ENCODE measurements around the gene DGKA.

Gene DGKA

DNA sequence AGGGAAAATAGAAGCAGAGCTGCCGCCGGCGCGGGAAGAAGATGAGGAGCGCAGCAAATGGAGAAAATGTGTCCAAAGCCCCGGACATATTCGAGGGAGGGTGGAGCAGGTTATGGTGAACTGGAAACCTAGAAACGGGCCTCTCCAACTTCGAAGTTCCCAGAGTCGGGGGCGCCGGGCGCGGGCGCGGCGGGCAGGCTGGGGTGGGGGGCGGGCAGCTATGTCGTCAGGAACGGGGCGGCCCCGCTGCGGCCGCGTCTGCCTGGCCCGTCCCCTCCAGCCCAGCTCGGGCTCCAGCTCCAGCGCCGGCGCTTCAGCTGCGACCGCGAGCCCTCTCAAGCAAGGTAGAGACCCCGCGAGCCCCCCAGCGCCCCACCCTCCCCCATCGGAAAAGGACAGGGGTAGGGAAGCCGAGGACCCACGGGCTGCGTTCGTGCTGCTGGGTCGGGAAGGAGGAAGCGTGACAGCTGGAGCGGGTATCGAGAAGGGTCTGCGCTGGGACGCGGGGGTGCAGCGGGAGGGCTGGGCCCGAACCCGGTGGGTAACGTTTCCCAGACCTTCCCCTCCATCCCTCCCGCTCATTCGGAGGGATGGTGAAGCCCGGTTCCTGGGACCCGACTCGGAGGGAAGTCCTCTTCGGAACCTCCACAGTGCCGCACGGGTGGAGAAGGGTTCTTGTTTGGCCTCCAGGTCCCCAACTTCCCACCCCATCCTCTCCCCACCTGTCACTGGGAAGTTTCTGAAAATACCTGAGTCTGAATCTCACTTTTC lies 1.0 kb downstream of the DGKA start:
- no peak for DNase-seq

- DNase-seq = no peak
These were observed 1.6 kb downstream of the DGKA start for GRCh38 chr12:55932551-55932910.

DNA sequence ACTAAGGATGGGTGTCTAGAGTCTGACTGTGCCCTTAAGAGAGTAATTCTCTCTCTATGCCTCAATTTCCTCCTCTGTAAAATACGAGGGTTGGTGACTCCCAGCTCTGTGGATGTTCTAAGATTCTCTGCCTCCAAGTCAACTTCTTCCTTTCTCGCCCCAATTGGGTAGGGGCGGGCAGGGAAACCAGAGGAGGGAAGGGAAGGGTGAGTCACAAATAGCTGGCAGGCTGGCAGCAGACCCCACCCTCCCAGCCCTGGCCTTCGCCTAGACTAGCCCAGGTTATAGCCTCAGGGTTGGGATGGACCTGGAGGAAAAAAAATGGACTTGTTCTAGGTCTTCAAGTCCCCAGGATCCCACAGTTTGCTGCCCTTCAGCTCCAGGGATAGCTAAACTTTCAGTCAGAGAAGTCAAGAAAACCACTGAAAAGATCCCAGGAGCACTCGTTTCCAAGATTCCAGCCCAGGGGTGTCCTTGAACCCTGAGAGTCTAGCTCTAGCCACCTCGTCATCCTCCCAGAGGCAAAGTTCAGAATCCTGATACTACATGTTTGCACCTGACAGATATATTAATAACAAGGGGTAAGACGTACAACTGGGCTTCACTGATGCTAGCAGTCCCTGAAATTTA lies 2.3 kb downstream of the DGKA start:
- no peak for DNase-seq

GRCh38 chr12:55933799-55934742 lies 3.1 kb downstream of the DGKA start:
- no peak for DNase-seq

DNA sequence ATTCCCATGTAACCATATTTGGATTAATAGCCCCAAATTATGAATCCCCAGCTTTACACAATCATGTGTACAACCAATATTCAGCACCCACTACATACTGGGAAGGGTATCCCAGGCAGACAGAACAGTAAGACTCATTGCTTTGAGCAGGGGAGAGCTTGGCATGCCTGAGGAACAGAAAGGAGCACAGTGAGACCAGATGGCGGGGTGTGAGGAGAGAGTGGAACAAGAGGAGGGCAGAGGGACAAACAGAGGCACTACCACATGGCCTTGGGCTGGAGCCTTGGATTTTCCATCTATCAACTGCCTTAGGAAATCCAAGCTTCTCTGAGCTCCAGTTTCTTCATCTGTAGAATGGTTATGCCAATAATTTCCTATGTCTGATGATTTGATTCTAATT lies 3.8 kb downstream of the DGKA start:
- no peak for DNase-seq

DNA sequence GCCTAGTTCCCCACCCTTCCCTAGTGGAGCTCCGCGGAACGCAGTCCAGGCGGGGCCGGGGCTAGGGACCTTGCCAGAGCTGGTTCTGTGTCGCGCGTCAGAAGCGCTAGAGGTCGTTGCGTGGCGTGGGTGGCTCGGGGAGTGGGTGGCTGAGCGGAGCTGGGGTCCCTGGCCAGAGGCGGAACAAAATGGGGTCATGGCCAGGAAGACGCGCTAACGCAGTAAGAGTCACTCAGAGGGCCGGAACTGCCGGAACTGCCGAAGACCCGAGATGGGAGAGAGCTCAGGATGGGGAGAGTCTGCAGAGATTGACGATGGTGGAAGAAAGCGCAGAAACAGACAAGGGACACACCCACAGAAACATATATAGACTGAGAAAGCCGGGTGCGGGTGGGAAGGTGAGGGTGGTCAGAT lies 4.8 kb downstream of the DGKA start:
- no peak for DNase-seq

DNA sequence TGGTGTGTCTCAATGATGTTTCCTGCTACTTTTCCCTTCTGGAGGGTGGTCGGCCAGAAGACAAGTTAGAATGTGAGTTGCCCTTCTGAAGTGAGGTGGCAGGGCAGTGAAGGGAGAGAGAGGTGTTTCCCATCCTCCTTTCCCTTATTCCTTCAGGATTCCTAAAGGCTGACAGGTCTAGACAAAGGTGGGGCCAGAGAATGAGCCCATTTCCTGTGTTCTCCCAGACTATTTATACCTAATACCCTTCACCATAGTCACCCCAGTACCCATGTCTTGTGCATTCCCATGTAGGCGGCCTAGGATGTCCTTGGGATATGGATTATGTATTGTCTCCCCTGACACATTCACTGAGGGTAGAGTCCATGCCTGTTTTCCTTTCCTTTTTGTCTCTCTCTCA lies 7.0 kb downstream of the DGKA start:
- DNase-seq = no peak

- DNase-seq = no peak
These were observed 8.0 kb downstream of the DGKA start for GRCh38 chr12:55938826-55939501.

DNA sequence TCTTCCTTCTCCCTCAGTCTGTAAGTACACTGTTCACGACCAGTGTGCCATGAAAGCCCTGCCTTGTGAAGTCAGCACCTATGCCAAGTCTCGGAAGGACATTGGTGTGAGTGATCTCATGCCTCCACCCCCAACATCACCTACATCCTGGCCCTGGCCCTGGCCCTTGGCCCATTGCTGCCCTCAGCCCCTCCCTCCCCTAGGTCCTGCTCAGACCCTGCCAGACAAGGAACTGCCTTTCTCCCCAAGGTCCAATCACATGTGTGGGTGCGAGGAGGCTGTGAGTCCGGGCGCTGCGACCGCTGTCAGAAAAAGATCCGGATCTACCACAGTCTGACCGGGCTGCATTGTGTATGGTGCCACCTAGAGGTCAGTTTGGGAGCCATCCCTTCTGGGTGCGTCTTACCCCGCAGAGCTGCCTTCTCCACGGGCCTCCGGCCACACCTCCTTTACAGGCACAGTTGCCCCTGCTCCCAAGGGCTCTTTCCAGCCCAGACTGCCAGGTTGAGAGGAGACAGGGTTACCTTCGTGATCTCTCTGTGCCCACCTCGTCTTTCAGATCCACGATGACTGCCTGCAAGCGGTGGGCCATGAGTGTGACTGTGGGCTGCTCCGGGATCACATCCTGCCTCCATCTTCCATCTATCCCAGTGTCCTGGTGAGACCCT lies 9.2 kb downstream of the DGKA start:
- DNase-seq = no peak

DNA sequence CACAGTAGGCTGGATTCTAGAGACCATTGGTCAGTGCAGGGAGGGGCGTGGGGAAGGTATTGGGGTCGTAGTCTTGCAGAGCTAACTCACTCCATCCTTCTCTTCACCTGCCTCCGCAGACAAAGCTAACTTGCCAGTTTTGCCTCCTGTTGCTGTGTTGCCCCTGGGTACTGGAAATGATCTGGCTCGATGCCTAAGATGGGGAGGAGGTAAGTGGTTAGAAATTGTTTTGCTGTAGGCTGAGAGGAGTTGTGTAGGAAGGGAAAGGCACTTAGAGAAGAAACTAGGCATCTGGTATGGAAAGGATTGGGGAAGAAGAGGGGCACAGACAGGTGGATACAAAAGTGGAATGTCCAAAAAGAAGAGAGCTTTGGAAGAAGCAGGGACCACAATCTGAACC lies 11.1 kb downstream of the DGKA start:
- DNase-seq = no peak

GRCh38 chr12:55942577-55943136 lies 11.7 kb downstream of the DGKA start:
- DNase-seq = no peak

DNA sequence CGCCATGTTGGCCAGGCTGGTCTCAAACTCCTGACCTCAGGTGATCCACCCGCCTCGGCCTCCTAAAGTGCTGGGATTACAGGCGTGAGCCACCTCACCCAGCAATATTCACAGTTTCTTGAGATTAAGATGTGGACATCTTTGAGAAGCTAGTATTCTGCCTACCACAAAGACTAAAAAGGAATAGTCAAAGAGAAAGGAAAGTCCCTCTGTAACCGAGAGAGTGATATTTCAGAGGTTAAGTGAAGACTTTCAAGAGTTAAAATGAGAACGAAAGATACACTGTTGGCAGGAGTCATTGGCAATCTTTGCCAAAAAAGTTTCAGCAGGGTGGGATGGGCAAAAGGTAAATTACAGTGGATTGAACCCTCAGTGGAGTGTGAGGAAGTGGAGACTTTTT lies 15.6 kb downstream of the DGKA start:
- no peak for DNase-seq

DNA sequence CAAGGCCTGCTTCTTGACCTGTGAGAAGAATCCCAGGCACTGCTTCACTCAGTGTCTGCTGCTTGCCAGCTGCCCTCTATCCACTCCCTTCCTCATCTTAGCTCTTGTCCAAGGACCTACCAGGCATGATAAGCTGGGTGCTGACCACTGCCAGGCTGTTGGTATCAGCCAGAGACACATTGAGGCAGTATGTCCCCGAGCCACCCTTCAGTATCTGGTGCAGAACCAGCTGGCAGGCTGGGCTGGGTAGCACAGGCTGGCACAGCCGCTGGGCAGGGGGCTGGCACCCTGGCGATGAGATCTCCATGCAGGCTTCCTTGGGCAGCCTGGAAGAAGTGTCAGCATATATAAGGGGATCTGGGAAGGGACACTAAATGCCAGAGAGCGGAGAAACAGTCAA lies 24.4 kb downstream of the DGKA start:
- DNase-seq = no peak

DNA sequence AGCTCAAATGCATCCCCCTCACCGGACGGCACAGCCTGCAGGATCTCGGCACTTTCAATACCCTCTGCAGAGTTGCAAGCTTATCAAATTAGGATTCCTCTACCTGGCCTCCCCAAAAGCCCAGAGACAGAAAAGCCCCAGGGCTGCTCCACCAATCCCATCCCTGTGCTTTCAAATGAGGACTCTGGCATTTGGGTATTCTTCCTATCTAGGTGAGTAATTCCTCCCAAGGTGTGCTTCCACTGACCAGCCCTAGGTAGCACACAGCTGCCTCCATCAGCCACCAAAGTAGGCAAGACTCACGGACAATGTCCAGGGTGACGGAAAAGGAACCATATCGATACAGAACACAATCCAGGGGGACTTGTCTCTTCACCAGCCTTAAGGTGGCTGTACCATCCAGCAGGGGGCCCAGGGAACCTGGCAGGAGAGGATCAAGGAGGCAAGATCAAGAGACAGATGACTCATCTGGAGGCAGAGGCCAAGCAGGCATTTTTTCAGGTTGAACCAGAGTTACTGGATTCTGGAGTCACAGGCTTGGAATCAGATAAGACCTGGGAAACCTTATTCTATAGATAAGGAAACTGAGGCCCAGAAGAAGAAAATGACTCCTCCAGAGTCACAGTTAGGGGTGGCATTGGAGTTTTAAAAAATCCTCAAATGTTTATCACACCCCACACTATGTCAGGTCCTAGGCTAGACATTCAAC lies 25.0 kb downstream of the DGKA start:
- DNase-seq = no peak

- DNase-seq = no peak
These were observed 26.3 kb downstream of the DGKA start for GRCh38 chr12:55957106-55957859.

DNA sequence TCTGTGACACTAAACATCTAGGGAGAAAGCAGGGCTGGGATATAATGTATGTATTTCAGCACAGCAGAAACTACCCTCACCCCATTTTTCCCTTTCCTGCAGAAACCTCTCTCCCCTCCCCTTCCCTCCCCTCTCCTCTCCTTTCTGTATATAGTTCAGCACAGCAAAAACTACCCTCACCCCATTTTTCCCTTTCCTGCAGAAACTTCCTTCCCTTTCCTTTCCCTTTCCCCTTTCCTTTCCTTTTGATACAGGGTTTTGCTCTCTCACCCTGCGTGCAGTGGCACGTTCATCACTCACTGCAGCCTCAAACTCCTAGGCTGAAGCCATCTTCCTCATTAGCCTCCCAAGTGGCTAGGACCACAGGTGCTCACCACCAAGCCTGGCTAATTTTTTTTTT lies 32.8 kb downstream of the DGKA start:
- no peak for DNase-seq

DNA sequence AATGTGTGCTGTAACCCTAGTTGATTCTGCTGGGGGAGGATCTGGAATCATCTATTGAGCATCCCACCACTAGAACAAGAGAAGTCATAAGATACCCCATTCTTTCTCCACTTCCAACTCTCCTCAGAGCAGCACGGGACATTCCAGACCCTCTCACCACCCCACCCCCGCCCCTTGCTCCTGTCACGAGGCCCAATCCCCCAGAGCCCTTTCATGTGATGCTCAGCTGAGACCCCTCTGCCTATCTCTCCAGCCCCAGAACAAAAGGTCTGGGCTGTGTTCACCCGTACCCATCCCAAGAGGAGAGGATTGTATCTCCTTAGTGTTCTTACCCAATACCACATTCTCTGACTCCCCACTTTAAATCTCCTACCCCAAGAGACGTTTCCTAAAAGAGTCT lies 34.3 kb downstream of the DGKA start:
- DNase-seq = no peak

DNA sequence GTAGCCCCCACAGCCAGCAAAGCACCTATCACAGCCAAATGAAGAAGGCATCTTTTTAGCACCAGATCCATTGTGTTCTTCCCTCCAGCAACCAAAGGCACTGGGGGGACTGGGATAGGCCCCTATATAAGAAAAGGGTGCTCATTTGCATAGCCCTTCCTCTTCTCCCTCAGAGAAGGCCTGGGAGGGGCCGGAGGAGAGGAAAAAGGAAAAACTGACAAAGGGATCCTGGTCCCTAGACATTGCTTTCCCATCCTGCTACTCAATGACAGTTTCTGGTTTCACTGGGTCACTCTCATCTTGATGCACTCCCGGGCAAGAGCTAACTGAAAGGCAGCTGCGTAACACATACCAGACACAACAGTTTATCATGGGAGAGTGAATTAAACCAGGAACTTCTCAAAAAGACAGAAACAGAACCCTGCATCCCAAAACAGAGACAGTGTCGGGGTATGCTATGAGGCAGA lies 35.0 kb downstream of the DGKA start, which contains the start of gene PMEL:
PMEL (minus strand) TSS at position 102 of the 467 bp plus-strand sequence; CDS start at position 71, 31 bp downstream.
- no peak for DNase-seq

GRCh38 chr12:55966408-55967281 lies 35.7 kb downstream of the DGKA start, which contains the start of gene CDK2:
Gene CDK2 (plus strand): TSS chr12:55966830. CDS start chr12:55967009, 179 bp downstream.
- DNase-seq = no peak
